K562 (cell line): Measurements from ENCODE around the gene EXTL1. TPM values are rescaled to one million over a fixed set of nuclear protein-coding genes. Genes with fewer than 3 reads are reported as not detected.

Source experiments
- DMBX1 ChIP-seq: fragments of 250-450 bp; sonication (Bioruptor Pico); IDR thresholded peaks from 2 replicates; pipeline ENCODE4 v1.8.0; 2022; ENCODE audit warnings: inconsistent platforms, mild to moderate bottlenecking, moderate library complexity, borderline replicate concordance
- MAFF ChIP-seq: IDR thresholded peaks from 2 replicates; pipeline ENCODE4 v1.6.1; 2012; ENCODE audit warnings: low read length, improper control_type of control experiment
- NCOA4 ChIP-seq: fragments of 450-650 bp; IDR thresholded peaks from 2 replicates; pipeline ENCODE4 v1.6.1; 2018; ENCODE audit warnings: mild to moderate bottlenecking; ENCODE audit not compliant: partially characterized antibody
- NR3C1 ChIP-seq: sonication (generic); formaldehyde crosslinking; IDR thresholded peaks from 2 replicates; pipeline ENCODE4 v1.8.1; 2022; ENCODE audit warnings: missing genetic modification reagents
- PYGO2 ChIP-seq: fragments of 450-650 bp; IDR thresholded peaks from 2 replicates; pipeline ENCODE4 v1.6.1; 2016; ENCODE audit warnings: mild to moderate bottlenecking, missing genetic modification characterization, moderate library complexity, missing compliant biosample characterization
- SETDB1 ChIP-seq: IDR thresholded peaks from one replicate; pipeline ENCODE4 v1.6.1; 2012; ENCODE audit warnings: low read length, control low read depth, inconsistent platforms
- TCF3 ChIP-seq: sonication (generic); formaldehyde crosslinking; IDR thresholded peaks from 2 replicates; pipeline ENCODE4 v1.4.0; 2020; ENCODE audit warnings: mild to moderate bottlenecking, missing genetic modification reagents
- ZBTB33 ChIP-seq: sonication (generic); formaldehyde crosslinking; IDR thresholded peaks from 2 replicates; pipeline ENCODE4 v1.8.1; 2023; ENCODE audit warnings: mild to moderate bottlenecking, missing genetic modification reagents
- ZFP36 ChIP-seq: fragments of 150-350 bp; IDR thresholded peaks from 2 replicates; pipeline ENCODE4 v1.6.1; 2018; ENCODE audit warnings: low read length, low read depth; ENCODE audit not compliant: partially characterized antibody
- ZNF217 ChIP-seq: sonication (generic); formaldehyde crosslinking; IDR thresholded peaks from 2 replicates; pipeline ENCODE4 v1.8.0; 2022; ENCODE audit warnings: mild to moderate bottlenecking, missing genetic modification reagents
- ZNF644 ChIP-seq: fragments of 200-800 bp; sonication (Bioruptor generic); IDR thresholded peaks from 2 replicates; pipeline ENCODE4 v1.6.1; 2016; ENCODE audit warnings: low read depth, missing genetic modification characterization, missing compliant biosample characterization
- polyA plus RNA-seq, 8 experiments: library from polyadenylated mRNA; depleted of rRNA in 4 of 8; stranded (reverse) in 5 of 8; unstranded in 3 of 8; fragments of >200 nt; fragmentation: Nextera tagmentation in 2 of 8; fragmentation: Illumina TruSeq in 1 of 8; extraction: Ambion mirVana in 2 of 8; extraction: Trizol in 1 of 8; gene quantifications; 2 replicates each; pipeline versions ENCODE4 v1.2.1 to v1.2.3, GENCODE V29; 2011 to 2014; ENCODE audit warnings: inconsistent platforms in 1 of 8, missing spikeins in 1 of 8
- total RNA-seq, 7 experiments: library from RNA; depleted of rRNA in 6 of 7; stranded (reverse); fragments of >200 nt in 6 of 7; fragmentation: Illumina TruSeq in 2 of 7; extraction: Trizol in 2 of 7; gene quantifications; 2 replicates each; pipeline versions ENCODE4 v1.2.1 to v1.2.3, GENCODE V29; 2011 to 2021; ENCODE audit warnings: low replicate concordance in 1 of 7
- TF ChIP-seq, protein P1 (sequence below): fragments of 250-450 bp; sonication (Bioruptor Pico); IDR thresholded peaks from 2 replicates; pipeline ENCODE4 v1.9.0; 2021; ENCODE audit warnings: mild to moderate bottlenecking
- TF ChIP-seq, protein P2 (sequence below): sonication (generic); formaldehyde crosslinking; IDR thresholded peaks from 2 replicates; pipeline ENCODE4 v1.8.0; 2022; ENCODE audit warnings: missing genetic modification reagents, mild to moderate bottlenecking, borderline replicate concordance

EXTL1 gene
- total and polyA plus RNA-seq, 9 of the 15 experiments (the other 6 are each of a cell fraction or from before 2014, with no cell fraction given) = 0.04 to 0.23 (median 0.08) TPM; not detected in 3

DNA sequence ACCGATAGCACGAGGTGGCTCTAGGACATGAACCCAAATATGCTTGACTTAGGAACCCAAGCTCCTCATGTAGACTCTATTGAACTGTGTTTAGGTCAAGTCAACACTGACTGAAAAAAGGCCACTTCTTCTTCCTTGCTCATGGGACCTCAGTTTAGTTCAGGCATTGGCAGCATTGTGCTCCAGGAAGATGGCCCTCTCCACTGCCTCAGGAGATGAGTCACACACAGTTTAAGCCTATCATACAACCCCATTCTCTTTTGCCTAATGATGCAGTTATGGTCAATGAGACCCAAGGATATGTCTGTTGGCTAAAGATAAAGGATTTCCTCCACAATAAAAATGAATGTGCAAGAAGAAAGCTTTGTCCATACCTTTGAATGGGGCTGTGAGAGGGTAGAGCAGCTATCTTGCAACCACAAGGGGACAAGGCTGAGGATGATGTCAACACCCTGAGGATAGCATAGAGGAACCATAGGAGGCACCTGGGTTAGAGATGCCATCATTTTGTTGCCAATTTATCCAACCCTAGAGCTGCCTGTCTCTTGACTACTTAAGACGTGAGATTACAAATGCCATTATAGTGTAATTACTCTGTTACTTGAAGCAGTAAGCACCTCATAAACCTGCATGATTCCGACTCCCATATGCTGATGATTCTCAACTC lies 48.9 kb downstream of the EXTL1 start (continued):
- TF ChIP-seq NCOA4 (no peak), PYGO2 (peak; percentile 62; the same call in 1 of the 2 replicates), ZFP36 (no peak), SETDB1 (no peak), ZBTB33 (peak; percentile 53; the same call in 1 of the 2 replicates), NR3C1 (no peak), ZNF217 (no peak), TCF3 (CRISPR knock-in tag) (peak; percentile 100), ZNF644 (tag) (peak; percentile 91), DMBX1 (peak; percentile 44; the same call in 1 of the 2 replicates), MAFF (peak; percentile 36; the same call in 1 of the 2 replicates)
- TF ChIP-seq, protein P1, sequence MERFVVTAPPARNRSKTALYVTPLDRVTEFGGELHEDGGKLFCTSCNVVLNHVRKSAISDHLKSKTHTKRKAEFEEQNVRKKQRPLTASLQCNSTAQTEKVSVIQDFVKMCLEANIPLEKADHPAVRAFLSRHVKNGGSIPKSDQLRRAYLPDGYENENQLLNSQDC (CRISPR knock-in tag) = no peak
- TF ChIP-seq, protein P2, sequence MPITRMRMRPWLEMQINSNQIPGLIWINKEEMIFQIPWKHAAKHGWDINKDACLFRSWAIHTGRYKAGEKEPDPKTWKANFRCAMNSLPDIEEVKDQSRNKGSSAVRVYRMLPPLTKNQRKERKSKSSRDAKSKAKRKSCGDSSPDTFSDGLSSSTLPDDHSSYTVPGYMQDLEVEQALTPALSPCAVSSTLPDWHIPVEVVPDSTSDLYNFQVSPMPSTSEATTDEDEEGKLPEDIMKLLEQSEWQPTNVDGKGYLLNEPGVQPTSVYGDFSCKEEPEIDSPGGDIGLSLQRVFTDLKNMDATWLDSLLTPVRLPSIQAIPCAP = no peak
